Choroid plexus epithelial cell (primary cell): Measurements from ENCODE around the gene NEDD4L.

Experiments
- DNase-seq: peaks from one replicate; pipeline ENCODE4 v3.0.0-alpha.2; 2010; ENCODE audit warnings: low read depth
- H3K4me3 ChIP-seq: 2 replicates; pipeline ENCODE4 v1.5.1; 2011; ENCODE audit warnings: low read depth, mild to moderate bottlenecking, control low read depth, low read length, moderate library complexity
- CTCF ChIP-seq: conservative IDR thresholded peaks from 2 replicates; pipeline ENCODE4 v1.5.1; 2011; ENCODE audit warnings: low read depth, mild to moderate bottlenecking, control low read depth, inconsistent platforms, low read length, moderate library complexity

Gene NEDD4L

DNA sequence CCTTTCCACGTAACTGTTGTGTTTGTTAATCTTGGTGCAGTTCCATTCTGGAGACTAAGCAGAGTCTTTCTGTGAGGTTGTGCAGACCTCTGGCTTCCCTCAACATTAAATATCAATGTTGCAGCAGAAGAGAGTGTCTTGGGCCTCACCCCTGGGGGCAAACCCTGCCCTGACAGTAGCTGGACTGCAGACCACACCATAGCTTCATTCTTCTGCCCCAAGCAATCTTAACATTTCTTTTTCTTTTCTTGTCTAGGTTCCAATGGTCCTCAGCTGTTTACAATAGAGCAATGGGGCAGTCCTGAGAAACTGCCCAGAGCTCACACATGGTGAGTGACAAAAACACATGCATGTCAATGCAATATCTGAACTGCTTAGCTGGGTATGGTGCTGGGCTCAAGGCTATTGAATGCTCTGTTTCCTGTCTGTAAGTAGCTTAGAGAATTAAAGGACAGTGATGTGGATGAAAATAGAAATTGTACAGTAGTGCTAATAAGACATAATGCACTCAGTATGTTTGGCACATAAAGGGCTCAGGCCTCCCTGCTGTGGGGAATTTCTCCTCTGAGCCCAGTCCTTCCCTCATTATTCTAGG lies 347.3 kb downstream of the NEDD4L start:
- no peak for TF ChIP-seq CTCF
- H3K4me3 ChIP-seq = no peak overlapping the region
- DNase-seq = no peak

GRCh38 chr18:58391932-58392323 lies 347.9 kb downstream of the NEDD4L start:
- no peak for DNase-seq
- no peak overlapping the region for H3K4me3 ChIP-seq
- TF ChIP-seq CTCF = no peak

- H3K4me3 ChIP-seq = no peak overlapping the region
- peak; percentile 79 for DNase-seq
- TF ChIP-seq CTCF = no peak
Measured at GRCh38 chr18:58392324-58393000, 348.4 kb downstream of the NEDD4L start.

DNA sequence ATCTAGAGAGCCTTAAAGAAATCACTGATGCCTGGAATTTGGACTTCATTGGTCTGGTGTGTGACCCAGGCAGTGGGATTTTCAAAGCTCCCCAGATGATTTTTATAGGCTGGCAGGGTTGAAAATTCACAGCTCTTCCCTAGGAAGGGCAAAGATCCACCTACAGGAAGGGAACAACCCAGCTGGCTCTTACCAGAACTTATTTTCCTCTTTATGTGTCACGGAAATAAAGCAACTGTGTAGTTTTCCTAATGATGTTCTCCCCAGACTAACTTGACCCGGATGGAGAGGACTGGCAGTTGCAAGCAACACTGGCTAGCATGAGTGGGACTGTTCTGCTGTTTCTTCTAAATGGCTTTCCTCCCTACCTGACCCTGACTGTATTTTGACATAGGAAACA lies 349.3 kb downstream of the NEDD4L start:
- DNase-seq = no peak
- H3K4me3 ChIP-seq = no peak overlapping the region
- no peak for TF ChIP-seq CTCF

DNA sequence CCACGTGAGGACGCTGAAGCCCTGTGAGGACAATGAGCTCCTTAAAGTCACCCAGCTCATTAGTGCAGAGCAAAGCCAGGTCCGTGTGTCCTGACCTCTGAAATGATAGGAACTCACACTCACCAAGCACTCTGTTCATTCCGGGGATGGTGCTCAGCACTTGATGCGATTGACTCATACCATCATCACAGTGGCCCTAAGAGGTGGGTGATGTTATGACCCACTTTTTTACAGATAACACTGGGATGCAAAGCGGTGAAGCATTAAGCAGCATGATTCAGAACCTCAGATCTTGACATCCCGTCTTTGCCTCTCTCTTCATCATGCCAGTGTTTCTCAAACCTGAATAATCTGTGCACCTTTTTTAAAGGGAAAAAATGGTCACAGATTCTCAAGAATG lies 350.0 kb downstream of the NEDD4L start:
- no peak overlapping the region for H3K4me3 ChIP-seq
- DNase-seq = no peak
- no peak for TF ChIP-seq CTCF

GRCh38 chr18:58394602-58395425 lies 350.8 kb downstream of the NEDD4L start:
- no peak overlapping the region for H3K4me3 ChIP-seq
- DNase-seq = no peak
- TF ChIP-seq CTCF = no peak

GRCh38 chr18:58396144-58396543 lies 352.1 kb downstream of the NEDD4L start:
- H3K4me3 ChIP-seq = no peak overlapping the region
- TF ChIP-seq CTCF = no peak
- DNase-seq = no peak
